ENCODE results near the gene TCEAL3.
A peak's percentile ranks its signal among the peaks of the same experiment; 100 is the strongest.
"Not testable (repeated sequence)": the region's sequence is repeated elsewhere in the genome, so short reads cannot be mapped to it uniquely, and the experiment has no call there.

TCEAL3 gene

DNA sequence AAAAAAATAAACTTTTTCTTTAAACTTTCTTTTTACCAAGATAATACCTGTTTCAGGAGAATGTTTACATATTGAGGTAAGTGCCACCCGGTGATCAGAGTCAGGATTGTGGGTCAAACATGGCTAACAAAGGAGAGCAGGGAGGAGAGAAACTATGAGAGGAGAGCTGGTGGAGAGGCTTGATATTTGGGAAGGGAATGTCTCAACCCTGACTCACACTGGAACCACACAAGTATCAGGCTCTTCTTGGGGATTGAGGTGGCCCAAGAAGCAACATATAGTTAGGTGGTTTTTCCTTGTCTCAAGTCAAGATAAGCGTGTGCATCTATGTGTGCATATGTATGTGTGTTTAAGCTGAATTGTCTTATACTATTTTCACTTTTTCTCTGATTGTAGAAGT is 27.7 kb downstream of the TCEAL3 start:
- DNase-seq (ENCODE audit: low read depth in 2 of 2) = no peak
- TF ChIP-seq, protein P1, sequence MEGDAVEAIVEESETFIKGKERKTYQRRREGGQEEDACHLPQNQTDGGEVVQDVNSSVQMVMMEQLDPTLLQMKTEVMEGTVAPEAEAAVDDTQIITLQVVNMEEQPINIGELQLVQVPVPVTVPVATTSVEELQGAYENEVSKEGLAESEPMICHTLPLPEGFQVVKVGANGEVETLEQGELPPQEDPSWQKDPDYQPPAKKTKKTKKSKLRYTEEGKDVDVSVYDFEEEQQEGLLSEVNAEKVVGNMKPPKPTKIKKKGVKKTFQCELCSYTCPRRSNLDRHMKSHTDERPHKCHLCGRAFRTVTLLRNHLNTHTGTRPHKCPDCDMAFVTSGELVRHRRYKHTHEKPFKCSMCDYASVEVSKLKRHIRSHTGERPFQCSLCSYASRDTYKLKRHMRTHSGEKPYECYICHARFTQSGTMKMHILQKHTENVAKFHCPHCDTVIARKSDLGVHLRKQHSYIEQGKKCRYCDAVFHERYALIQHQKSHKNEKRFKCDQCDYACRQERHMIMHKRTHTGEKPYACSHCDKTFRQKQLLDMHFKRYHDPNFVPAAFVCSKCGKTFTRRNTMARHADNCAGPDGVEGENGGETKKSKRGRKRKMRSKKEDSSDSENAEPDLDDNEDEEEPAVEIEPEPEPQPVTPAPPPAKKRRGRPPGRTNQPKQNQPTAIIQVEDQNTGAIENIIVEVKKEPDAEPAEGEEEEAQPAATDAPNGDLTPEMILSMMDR (IDR thresholded peaks at IDR 0.05; ENCODE audit: low read depth, low read length) = no peak

DNA sequence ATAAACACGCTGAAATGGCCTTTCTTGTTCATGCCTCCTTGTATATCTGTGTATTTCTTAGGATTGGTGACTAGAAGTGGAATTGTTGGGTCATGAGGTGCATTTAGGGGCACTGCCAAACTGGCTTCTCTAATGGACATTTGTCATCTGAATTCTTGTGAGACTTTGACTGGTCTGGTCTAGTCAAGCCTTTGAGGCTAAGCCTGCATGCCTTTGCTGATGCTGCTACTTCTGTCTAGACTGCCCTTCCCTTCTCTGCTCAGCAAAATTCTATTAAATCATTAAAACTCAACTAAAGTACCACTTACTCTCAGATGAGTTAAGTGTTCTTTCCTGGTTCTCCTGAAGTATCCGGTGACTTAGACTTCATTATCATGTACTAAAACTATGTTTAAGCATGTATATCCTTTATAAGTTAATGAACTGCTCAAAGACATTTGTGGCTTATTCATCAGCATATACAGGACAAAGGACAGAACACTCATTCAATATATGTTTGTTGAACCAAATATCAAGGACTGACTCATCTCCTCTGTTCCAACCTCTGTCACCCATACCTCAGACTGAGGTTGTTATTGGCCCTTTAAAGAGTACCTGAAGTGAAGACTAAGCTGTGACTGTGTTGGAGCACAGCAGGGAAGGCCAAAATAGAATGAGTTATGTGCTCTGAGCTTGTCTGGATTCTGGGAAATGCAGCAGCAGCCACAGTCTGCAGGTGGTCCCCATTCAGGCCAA is 30.0 kb downstream of the TCEAL3 start:
- DNase-seq (ENCODE audit: low read depth in 2 of 2) = peak in 1 of 2 donors; percentile 33
- no peak overlapping the region for H3K4me3 ChIP-seq (replicated peaks in 1 of 2; ENCODE audit: low read depth in 2 of 2, low read length in 2 of 2)
- TF ChIP-seq, protein P1 (IDR thresholded peaks at IDR 0.05; ENCODE audit: low read depth, low read length) = no peak

More for the DNA sequence above, 27.7 kb downstream of the TCEAL3 start:
- H3K4me3 ChIP-seq (replicated peaks in 1 of 2; ENCODE audit: low read depth in 2 of 2, low read length in 2 of 2) = no peak overlapping the region

GRCh38 chrX:103638479-103639346 is 30.9 kb downstream of the TCEAL3 start:
- peak in 1 of 2 donors; percentile 22 for DNase-seq (ENCODE audit: low read depth in 2 of 2)
- H3K4me3 ChIP-seq (replicated peaks in 1 of 2; ENCODE audit: low read depth in 2 of 2, low read length in 2 of 2) = not testable (repeated sequence)

DNA sequence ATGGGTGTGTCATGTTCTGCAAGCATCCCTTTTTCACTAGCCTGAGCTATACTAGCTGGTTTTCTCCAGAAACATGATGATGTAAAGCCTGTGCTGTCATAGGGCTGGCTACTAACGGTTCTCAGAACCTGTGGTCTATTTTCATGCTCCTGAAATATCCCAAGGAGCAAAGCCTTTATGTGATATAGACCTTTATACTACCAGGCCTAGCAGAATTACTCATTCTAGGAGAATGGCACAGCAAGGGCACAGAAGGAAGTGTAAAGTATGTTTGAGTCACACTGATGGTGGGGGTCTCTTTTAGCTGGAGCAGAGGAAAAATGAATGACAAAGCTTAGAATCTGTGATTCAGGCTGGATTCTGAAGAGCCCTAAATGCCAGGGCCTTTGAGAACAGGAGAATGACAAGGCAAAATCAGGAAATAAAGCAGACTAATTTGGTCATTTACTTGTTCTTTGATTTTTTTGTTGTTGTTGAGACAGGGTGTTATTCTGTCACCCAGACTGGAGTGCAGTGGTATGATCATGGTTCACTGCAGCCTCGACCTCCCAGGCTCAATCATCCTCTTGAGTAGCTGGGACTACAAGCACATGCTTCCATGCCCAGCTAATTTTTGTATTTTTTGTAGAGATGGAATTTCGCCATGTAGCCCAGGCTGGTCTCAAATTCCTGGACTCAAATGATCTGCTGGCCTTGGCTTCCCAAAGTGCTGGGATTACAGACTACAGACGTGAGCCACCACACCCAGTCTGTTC is 32.8 kb downstream of the TCEAL3 start:
- H3K4me3 ChIP-seq (replicated peaks in 1 of 2; ENCODE audit: low read depth in 2 of 2, low read length in 2 of 2) = no peak overlapping the region
- peak in 1 of 2 donors; percentile 54 for DNase-seq (ENCODE audit: low read depth in 2 of 2)
- TF ChIP-seq, protein P1 (IDR thresholded peaks at IDR 0.05; ENCODE audit: low read depth, low read length) = no peak

DNA sequence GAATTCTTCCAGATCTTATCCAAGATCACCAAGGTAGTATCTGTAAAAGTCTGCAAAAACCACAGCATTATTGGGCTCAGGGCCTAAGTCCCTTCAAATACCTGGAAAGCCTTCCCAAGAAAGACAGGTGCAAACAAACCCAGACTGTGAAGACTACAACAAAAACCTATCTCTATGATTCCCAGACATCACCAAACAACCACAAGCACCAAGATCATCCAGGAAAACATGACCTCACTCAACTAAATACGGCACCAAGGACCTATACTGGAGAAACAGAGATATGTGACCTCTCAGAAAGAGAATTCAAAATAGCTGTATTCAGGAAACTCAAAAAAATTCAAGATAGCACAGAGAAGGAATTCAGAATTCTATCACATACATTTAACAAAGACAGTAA is 36.4 kb downstream of the TCEAL3 start:
- no peak overlapping the region for H3K4me3 ChIP-seq (replicated peaks in 1 of 2; ENCODE audit: low read depth in 2 of 2, low read length in 2 of 2)
- TF ChIP-seq, protein P1 (IDR thresholded peaks at IDR 0.05; ENCODE audit: low read depth, low read length) = no peak
- no peak for DNase-seq (ENCODE audit: low read depth in 2 of 2)

- TF ChIP-seq, protein P1 (IDR thresholded peaks at IDR 0.05; ENCODE audit: low read depth, low read length) = no peak
- H3K4me3 ChIP-seq (replicated peaks in 1 of 2; ENCODE audit: low read depth in 2 of 2, low read length in 2 of 2) = no peak overlapping the region
- no peak for DNase-seq (ENCODE audit: low read depth in 2 of 2)
These were observed 39.9 kb downstream of the TCEAL3 start for GRCh38 chrX:103647630-103648029.
